ENCODE results near the gene CEBPA. TPM values are rescaled to one million over a fixed set of nuclear protein-coding genes. Genes with fewer than 3 reads are reported as not detected.
A peak's percentile ranks its signal among the peaks of the same experiment; 100 is the strongest.

The CEBPA gene
- total and polyA plus RNA-seq, 4 donors = 32.9 to 112 (median 82.7) TPM

GRCh38 chr19:33348301-33349010 lies 46.1 kb upstream of the CEBPA start:
- no peaks in the 10 kb centered on the region for H3K9me3 ChIP-seq (ENCODE audit: control insufficient read depth in 4 of 4, low read length in 3 of 4)
- TF ChIP-seq SP1 (IDR thresholded peaks at IDR 0.05) (peak; percentile 67), JUND (IDR thresholded peaks at IDR 0.05) (peak in 1 of 2 donors; percentile 47), REST (IDR thresholded peaks at IDR 0.05) (peak; percentile 96), TAF1 (conservative IDR thresholded peaks at IDR 0.05) (peak; percentile 26), FOXA2 (IDR thresholded peaks at IDR 0.05) (no peak), RAD21 (IDR thresholded peaks at IDR 0.05) (peak; percentile 18 to 25), MAX (IDR thresholded peaks at IDR 0.05) (peak; percentile 55), YY1 (IDR thresholded peaks at IDR 0.05) (peak; percentile 52), GABPA (IDR thresholded peaks at IDR 0.05 in 1 of 2, conservative IDR thresholded peaks at IDR 0.05 in 1 of 2) (no peak), HNF4A (conservative IDR thresholded peaks at IDR 0.05) (peak; percentile 67 to 68), ZBTB33 (IDR thresholded peaks at IDR 0.05) (peak; percentile 50), ATF3 (IDR thresholded peaks at IDR 0.05) (peak; percentile 50), EGR1 (IDR thresholded peaks at IDR 0.05; ENCODE audit: low read depth in 2 of 2) (no peak), FOXA1 (IDR thresholded peaks at IDR 0.05) (no peak), NR2F2 (IDR thresholded peaks at IDR 0.05) (no peak), HNF4G (IDR thresholded peaks at IDR 0.05) (no peak), CTCF (IDR thresholded peaks at IDR 0.05; ENCODE audit: low read depth, low read length, missing input control) (no peak), RXRA (IDR thresholded peaks at IDR 0.05) (peak; percentile 80 to 85)
- H3K4me1 ChIP-seq (ENCODE audit: control insufficient read depth in 4 of 4, insufficient read depth in 4 of 4, low read length in 3 of 4) = peaks cover 4 to 24% (median 18%) of the 10 kb centered on the region in 4 donors
- peak overlapping the region in 1 of 2 donors; percentile 75 for H3K9ac ChIP-seq (ENCODE audit: low read depth in 1 of 2, low read length in 2 of 2)
- 38% methylated on average over 12 of the region's 12 CpGs for WGBS
- H3K4me3 ChIP-seq (ENCODE audit: low read depth in 1 of 3, low read length in 3 of 3) = no peak overlapping the region
- no peaks in the 10 kb centered on the region for H3K27me3 ChIP-seq (ENCODE audit: control insufficient read depth in 4 of 4, insufficient read depth in 4 of 4, low read length in 3 of 4)
- peak overlapping the region; percentile 88 to 91 for H3K27ac ChIP-seq (ENCODE audit: low read depth in 1 of 2, low read length in 2 of 2)
- no peaks in the 10 kb centered on the region for H3K36me3 ChIP-seq (ENCODE audit: control insufficient read depth in 4 of 4, insufficient read depth in 3 of 4, low read depth in 1 of 4, low read length in 3 of 4)
- DNase-seq (ENCODE audit: low spot score) = no peak

Measured in liver (tissue), 9 donors.